GM12872 (cell line): ENCODE data around the gene ZC3H13.

ENCODE experiments used
- TF ChIP-seq, protein P1 (sequence below): IDR thresholded peaks from 3 replicates; pipeline ENCODE4 v1.5.1; 2011; ENCODE audit warnings: low read depth, mild to moderate bottlenecking, low read length, moderate library complexity; ENCODE audit not compliant: insufficient read depth

The ZC3H13 gene

DNA sequence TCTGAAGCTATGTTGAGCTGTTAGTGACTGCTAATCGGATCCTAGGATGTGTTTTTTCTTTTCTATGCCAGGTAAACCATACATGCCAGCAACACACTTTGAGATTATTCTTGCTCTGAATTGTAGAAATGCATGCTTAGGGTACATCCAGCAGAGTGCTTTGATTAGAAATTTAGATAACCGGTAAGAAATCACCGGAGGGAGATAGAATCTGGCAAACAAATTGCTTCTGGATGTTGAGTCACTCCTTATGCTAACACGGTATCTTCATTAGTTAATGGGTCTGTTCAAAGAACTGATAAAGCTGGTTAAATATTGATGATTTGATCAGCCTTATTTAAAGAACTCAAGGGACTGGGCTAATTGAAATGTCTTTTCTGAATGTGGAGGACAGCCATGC, 115.9 kb downstream of the ZC3H13 start:
- TF ChIP-seq, protein P1, sequence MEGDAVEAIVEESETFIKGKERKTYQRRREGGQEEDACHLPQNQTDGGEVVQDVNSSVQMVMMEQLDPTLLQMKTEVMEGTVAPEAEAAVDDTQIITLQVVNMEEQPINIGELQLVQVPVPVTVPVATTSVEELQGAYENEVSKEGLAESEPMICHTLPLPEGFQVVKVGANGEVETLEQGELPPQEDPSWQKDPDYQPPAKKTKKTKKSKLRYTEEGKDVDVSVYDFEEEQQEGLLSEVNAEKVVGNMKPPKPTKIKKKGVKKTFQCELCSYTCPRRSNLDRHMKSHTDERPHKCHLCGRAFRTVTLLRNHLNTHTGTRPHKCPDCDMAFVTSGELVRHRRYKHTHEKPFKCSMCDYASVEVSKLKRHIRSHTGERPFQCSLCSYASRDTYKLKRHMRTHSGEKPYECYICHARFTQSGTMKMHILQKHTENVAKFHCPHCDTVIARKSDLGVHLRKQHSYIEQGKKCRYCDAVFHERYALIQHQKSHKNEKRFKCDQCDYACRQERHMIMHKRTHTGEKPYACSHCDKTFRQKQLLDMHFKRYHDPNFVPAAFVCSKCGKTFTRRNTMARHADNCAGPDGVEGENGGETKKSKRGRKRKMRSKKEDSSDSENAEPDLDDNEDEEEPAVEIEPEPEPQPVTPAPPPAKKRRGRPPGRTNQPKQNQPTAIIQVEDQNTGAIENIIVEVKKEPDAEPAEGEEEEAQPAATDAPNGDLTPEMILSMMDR = no peak

DNA sequence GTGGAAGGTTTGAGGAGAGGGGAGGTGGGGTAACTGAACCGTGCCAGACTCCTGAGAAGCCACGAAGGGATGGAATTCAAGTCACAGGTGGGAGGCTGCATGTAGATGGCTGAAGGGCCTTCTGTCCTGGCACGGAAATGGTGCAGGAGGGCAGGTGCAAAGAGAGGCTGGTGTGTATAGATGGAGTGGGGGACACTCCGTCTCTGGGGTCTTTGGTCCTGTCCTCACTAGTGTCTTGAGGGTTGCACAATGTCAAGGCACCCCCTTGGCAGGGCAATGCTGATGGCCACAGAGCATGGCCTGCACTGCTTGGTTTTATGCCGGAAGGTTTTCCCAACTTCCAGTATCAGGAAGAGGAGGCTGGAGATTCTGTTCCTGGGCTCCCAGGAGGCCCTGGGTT, 118.3 kb downstream of the ZC3H13 start:
- TF ChIP-seq, protein P1 = no peak

DNA sequence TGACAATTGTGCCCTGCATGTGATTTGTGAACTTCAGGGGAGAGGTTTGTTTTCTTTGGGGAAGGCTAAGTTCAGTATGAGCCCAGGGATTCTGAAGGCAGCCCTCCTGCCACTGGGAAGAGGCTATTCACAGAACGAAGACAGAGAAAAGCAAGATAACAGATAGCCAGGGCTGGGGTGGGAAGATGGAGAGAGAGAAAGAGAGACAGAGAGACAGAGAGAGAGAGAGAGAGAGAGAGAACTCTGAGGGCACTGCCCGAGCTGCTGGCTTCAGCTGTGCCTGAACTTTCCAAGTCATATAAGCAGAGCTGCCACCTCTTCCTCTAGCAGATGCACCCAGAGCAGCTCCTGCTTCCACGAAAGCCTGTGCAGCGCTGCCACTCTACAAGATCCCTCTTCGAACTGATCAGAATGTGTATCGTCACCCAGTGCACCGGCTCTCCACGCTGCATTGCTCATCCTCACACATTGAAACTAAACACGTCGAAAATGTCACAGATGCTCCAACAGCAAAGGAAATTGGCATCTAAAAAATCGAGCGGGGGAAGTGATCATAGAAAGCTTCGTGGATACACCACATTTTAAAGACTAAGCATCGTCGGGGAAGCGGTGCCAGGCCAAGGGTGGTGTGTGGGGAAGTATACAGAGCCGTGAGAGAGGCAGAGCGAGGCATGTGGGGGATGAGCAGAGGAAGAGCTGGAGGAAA, 119.2 kb downstream of the ZC3H13 start:
- TF ChIP-seq, protein P1 = no peak

DNA sequence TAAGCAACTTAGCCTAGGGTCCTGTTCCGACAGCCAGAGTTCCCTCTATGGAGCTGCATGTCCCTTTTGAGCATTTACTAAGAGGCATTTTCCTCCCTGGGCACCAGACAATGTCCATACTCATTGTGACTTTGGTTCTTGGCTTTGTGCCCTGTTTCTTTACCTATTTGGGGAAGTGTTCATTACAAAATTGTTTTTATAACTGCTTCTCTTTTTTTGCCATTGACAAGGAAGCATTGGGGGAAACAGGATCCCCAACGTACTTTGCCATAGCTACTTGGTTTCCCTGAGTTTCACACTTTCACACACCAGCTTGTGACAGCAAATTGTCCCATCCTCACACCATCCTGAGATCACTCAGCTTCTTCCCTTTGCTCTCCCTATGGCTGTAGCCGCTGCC, 119.9 kb downstream of the ZC3H13 start:
- TF ChIP-seq, protein P1 = no peak

DNA sequence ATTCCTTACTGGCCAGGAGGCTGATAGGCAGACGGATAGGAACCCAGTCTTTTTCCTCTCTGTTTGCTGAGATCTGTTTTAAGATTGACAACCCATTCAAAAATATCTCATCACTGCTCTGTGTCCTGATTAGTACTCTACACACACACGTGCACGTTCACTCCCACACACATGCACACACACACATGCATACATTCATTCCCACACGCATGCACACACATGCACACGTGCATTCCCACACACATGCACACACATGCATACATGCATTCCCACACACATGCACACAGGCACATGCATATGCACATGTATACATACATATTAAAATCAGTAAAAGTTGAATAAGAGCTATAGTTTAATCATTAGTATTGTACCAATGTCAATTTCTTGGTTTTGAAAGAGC, 120.4 kb downstream of the ZC3H13 start:
- TF ChIP-seq, protein P1 = no peak

DNA sequence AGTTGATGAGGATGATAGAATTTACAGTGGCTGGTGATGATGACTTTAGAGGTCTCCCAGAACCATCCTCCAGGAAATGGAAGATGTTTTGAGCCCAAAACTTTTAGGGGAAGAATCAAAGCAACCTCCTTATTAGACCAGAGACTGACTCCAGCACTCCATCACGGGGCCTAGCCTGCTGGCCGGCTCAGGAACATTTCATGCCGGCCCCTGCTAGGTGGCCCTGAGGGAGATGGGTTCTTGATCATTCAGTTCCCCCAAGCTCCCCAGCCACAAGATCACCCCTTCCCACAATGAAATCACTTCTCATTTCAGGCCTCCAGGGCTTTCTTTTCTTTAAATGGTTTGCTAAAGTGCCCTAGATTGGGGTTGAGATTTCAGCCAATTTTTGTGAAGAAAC, 121.3 kb downstream of the ZC3H13 start:
- TF ChIP-seq, protein P1 = no peak

DNA sequence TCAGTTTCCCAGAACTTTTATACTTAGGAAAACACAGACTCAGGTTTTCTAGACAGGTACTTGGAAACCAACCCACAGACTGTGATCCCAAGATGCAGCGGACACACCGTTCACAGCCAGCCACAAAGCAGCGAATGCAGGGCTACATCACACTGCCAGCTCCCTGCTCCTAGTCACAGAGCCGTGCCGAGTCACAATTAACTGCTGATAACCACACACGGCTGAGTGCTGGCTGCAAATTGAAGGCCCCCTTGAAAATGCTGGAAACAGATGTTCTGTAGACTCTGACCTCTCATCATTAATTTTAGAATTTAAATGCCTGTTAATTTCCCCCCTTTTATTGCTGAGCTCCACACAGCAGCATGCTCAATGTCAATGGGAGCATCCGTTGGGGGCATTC, 122.4 kb downstream of the ZC3H13 start:
- TF ChIP-seq, protein P1 = no peak
